Thoracic aorta (tissue), 2 donors: ENCODE results near the gene CD79B. TPM values are rescaled to one million over a fixed set of nuclear protein-coding genes. Genes with fewer than 3 reads are reported as not detected.
A peak's percentile ranks its signal among the peaks of the same experiment; 100 is the strongest.
"Not testable (repeated sequence)": the region's sequence is repeated elsewhere in the genome, so short reads cannot be mapped to it uniquely, and the experiment has no call there.

Source experiments
- ATAC-seq: fragments of 150-250 bp; one replicate; pipeline ENCODE4 v1.8.0; 2017; ENCODE audit warnings: low read depth; ENCODE audit not compliant: insufficient number of reproducible peaks, low FRiP score
- DNase-seq: peaks from one replicate; pipeline ENCODE4 v3.0.0-alpha.2; 2020; ENCODE audit warnings: low spot score
- H3K27ac ChIP-seq, 2 donors: fragments of 200-600 bp; sonication (generic); 1 replicate in 1 of 2; 2 replicates in 1 of 2; pipeline ENCODE4 v1.5.1; 2016; ENCODE audit warnings: mild to moderate bottlenecking in 2 of 2, moderate library complexity in 2 of 2
- H3K27me3 ChIP-seq: fragments of 200-600 bp; sonication (generic); replicated peaks from 2 replicates; pipeline ENCODE4 v1.6.0; 2016; ENCODE audit warnings: mild to moderate bottlenecking; ENCODE audit not compliant: insufficient read depth
- H3K36me3 ChIP-seq: fragments of 200-600 bp; sonication (generic); one replicate; pipeline ENCODE4 v1.5.1; 2016
- H3K4me1 ChIP-seq, 2 donors: fragments of 200-600 bp; sonication (generic); 1 replicate in 1 of 2; 2 replicates in 1 of 2; pipeline versions ENCODE4 v1.5.1 to v1.6.0; 2016; ENCODE audit warnings: low read depth in 2 of 2, mild to moderate bottlenecking in 1 of 2; ENCODE audit not compliant: control insufficient read depth in 1 of 2
- H3K4me3 ChIP-seq: fragments of 200-600 bp; sonication (generic); 2 replicates; pipeline ENCODE4 v1.5.1; 2016; ENCODE audit warnings: mild to moderate bottlenecking
- H3K9me3 ChIP-seq: fragments of 200-600 bp; sonication (generic); 2 replicates; pipeline ENCODE4 v1.5.1; 2016
- CTCF ChIP-seq: fragments of 200-600 bp; sonication (generic); IDR thresholded peaks from one replicate; pipeline ENCODE4 v1.5.1; 2019; ENCODE audit warnings: antibody characterized with exemption
- total RNA-seq, 2 donors: library from RNA; depleted of rRNA; stranded (reverse); fragments of >200 nt; gene quantifications; one replicate each; pipeline versions ENCODE4 v1.1.0 to v1.2.3, GENCODE V29; 2016

CD79B gene
- total RNA-seq, 2 donors from 2014 or later = 4.3 to 6.0 TPM

GRCh38 chr17:63911657-63912100 is 20.5 kb downstream of the CD79B start:
- no peaks in the 10 kb centered on the region for H3K27me3 ChIP-seq
- ATAC-seq (no peak), DNase-seq (no peak)
- H3K4me3 ChIP-seq = no peak overlapping the region
- H3K27ac ChIP-seq = no peak overlapping the region
- H3K4me1 ChIP-seq = no peaks in the 10 kb centered on the region
- H3K36me3 ChIP-seq = no peaks in the 10 kb centered on the region
- H3K9me3 ChIP-seq = no peaks in the 10 kb centered on the region
- TF ChIP-seq CTCF = peak; percentile 92

GRCh38 chr17:63911041-63911635 is 21.0 kb downstream of the CD79B start, which contains the start of gene CSHL1:
TSS of gene CSHL1 (minus strand) at chr17:63911258. CDS start at chr17:63911196, 62 bp downstream.
- no peak for DNase-seq
- TF ChIP-seq CTCF = no peak
- no peak within 1 kb of the TSS for H3K27ac ChIP-seq

GRCh38 chr17:63910096-63910495 is 22.0 kb downstream of the CD79B start:
- Histone ChIP-seq H3K27me3 (no peaks in the 10 kb centered on the region), H3K9me3 (no peaks in the 10 kb centered on the region), H3K4me1 (no peaks in the 10 kb centered on the region), H3K27ac (no peak overlapping the region), H3K4me3 (no peak overlapping the region), H3K36me3 (no peaks in the 10 kb centered on the region)
- ATAC-seq = no peak
- TF ChIP-seq CTCF = no peak
- DNase-seq = no peak

More at GRCh38 chr17:63911041-63911635, 21.0 kb downstream of the CD79B start, which contains the start of gene CSHL1:
- Histone ChIP-seq H3K9me3 (no peaks in the 10 kb centered on the region), H3K4me1 (no peaks in the 10 kb centered on the region), H3K36me3 (no peaks in the 10 kb centered on the region), H3K4me3 (no peak within 1 kb of the TSS), H3K27me3 (no peaks in the 10 kb centered on the region)
- ATAC-seq = no peak

GRCh38 chr17:63909586-63909985 is 22.5 kb downstream of the CD79B start:
- H3K27ac ChIP-seq, H3K36me3 ChIP-seq, H3K4me1 ChIP-seq, H3K9me3 ChIP-seq, DNase-seq, H3K27me3 ChIP-seq, ATAC-seq, H3K4me3 ChIP-seq: not testable (repeated sequence)

GRCh38 chr17:63907161-63907778 is 24.9 kb downstream of the CD79B start:
- H3K27ac ChIP-seq, H3K9me3 ChIP-seq, DNase-seq, ATAC-seq, H3K36me3 ChIP-seq, H3K4me3 ChIP-seq, H3K4me1 ChIP-seq, H3K27me3 ChIP-seq: not testable (repeated sequence)

GRCh38 chr17:63904796-63905195 is 27.3 kb downstream of the CD79B start:
- not testable (repeated sequence) for H3K27me3 ChIP-seq, H3K4me3 ChIP-seq, H3K4me1 ChIP-seq, ATAC-seq, H3K9me3 ChIP-seq, H3K27ac ChIP-seq, DNase-seq, H3K36me3 ChIP-seq

- DNase-seq, ATAC-seq: not testable (repeated sequence)
Observed at GRCh38 chr17:63903787-63904201, 28.3 kb downstream of the CD79B start.

GRCh38 chr17:63901971-63902370 is 30.2 kb downstream of the CD79B start:
- not testable (repeated sequence) for H3K4me3 ChIP-seq, H3K4me1 ChIP-seq, DNase-seq, H3K27me3 ChIP-seq, H3K27ac ChIP-seq, H3K36me3 ChIP-seq, H3K9me3 ChIP-seq, ATAC-seq

More at GRCh38 chr17:63903787-63904201, 28.3 kb downstream of the CD79B start:
- H3K36me3 ChIP-seq, H3K9me3 ChIP-seq, H3K27me3 ChIP-seq, H3K4me1 ChIP-seq, H3K27ac ChIP-seq, H3K4me3 ChIP-seq: not testable (repeated sequence)

GRCh38 chr17:63898899-63899798 is 33.0 kb downstream of the CD79B start:
- ATAC-seq = not testable (repeated sequence)

More at GRCh38 chr17:63898899-63899798, 33.0 kb downstream of the CD79B start:
- H3K4me1 ChIP-seq, H3K27me3 ChIP-seq, H3K27ac ChIP-seq, H3K9me3 ChIP-seq, H3K36me3 ChIP-seq, H3K4me3 ChIP-seq, DNase-seq: not testable (repeated sequence)
